PC-9 (cell line): ENCODE results near the gene ARID5B. TPM values are rescaled to one million over a fixed set of nuclear protein-coding genes. Genes with fewer than 3 reads are reported as not detected.

ENCODE experiments used
- BruUV-seq: library from RNA; stranded (reverse); fragments of 400-500 nt; replicated peaks from 2 replicates; lab custom pipeline; 2021; lab: Mats Ljungman, UMichigan
- CTCF ChIA-PET: fragments of 300-600 bp; sonication (Branson Sonifier 250); formaldehyde crosslinking; loops from one replicate; lab custom pipeline; 2022; ENCODE audit warnings: antibody characterized with exemption; lab: Charles Lee
- POLR2A ChIA-PET: fragments of 300-600 bp; sonication (Branson Sonifier 250); formaldehyde crosslinking; loops from one replicate; lab custom pipeline; 2022; ENCODE audit warnings: antibody characterized with exemption; ENCODE audit not compliant: unreplicated experiment; lab: Charles Lee
- DNase-seq, 2 experiments: peaks; one replicate each; pipeline versions ENCODE4 v3.0.0 to v3.0.0-alpha.2; 2015 to 2022; ENCODE audit warnings: mixed read lengths in 1 of 2
- H2AFZ ChIP-seq: fragments of 200-600 bp; sonication (generic); 2 replicates; pipeline ENCODE4 v1.8.1; 2017; ENCODE audit warnings: antibody characterized with exemption
- H3F3A ChIP-seq: fragments of 200-600 bp; sonication (generic); 2 replicates; pipeline ENCODE4 v1.8.1; 2017; ENCODE audit warnings: antibody characterized with exemption, mild to moderate bottlenecking, low read depth; ENCODE audit not compliant: insufficient read depth
- H3K27ac ChIP-seq: fragments of 200-600 bp; sonication (generic); 2 replicates; pipeline ENCODE4 v1.6.1; 2016; ENCODE audit warnings: mixed run types
- H3K27me3 ChIP-seq: fragments of 200-600 bp; sonication (generic); 2 replicates; pipeline ENCODE4 v1.6.1; 2016; ENCODE audit warnings: low read depth, mixed run types; ENCODE audit not compliant: insufficient read depth
- H3K36me3 ChIP-seq: fragments of 200-600 bp; sonication (generic); 2 replicates; pipeline ENCODE4 v1.6.1; 2016; ENCODE audit warnings: low read depth, mixed run types
- H3K4me1 ChIP-seq: fragments of 200-600 bp; sonication (generic); replicated peaks from 2 replicates; pipeline ENCODE4 v1.6.1; 2016; ENCODE audit warnings: mixed run types; ENCODE audit not compliant: insufficient read depth
- H3K4me2 ChIP-seq: fragments of 200-600 bp; sonication (generic); 2 replicates; pipeline ENCODE4 v1.6.1; 2017; ENCODE audit warnings: mixed run types
- H3K4me3 ChIP-seq: fragments of 200-600 bp; sonication (generic); 2 replicates; pipeline ENCODE4 v1.6.1; 2016; ENCODE audit warnings: mixed run types
- H3K79me2 ChIP-seq: fragments of 200-600 bp; sonication (generic); 2 replicates; pipeline ENCODE4 v1.6.1; 2017; ENCODE audit warnings: low read depth, mixed run types
- H3K9me2 ChIP-seq: fragments of 200-600 bp; sonication (generic); 2 replicates; pipeline ENCODE4 v1.8.1; 2017; ENCODE audit warnings: mild to moderate bottlenecking; ENCODE audit not compliant: insufficient read depth
- H3K9me3 ChIP-seq: fragments of 200-600 bp; sonication (generic); 2 replicates; pipeline ENCODE4 v1.8.1; 2016; ENCODE audit warnings: low read depth; ENCODE audit not compliant: insufficient read depth
- H4K20me1 ChIP-seq: fragments of 200-600 bp; sonication (generic); 2 replicates; pipeline ENCODE4 v1.8.1; 2017; ENCODE audit not compliant: insufficient read depth
- CTCF ChIP-seq: fragments of 200-600 bp; sonication (generic); conservative IDR thresholded peaks from 2 replicates; pipeline ENCODE4 v1.6.1; 2017; ENCODE audit warnings: mixed run types, antibody characterized with exemption, mild to moderate bottlenecking, moderate library complexity
- EZH2 ChIP-seq: fragments of 200-600 bp; sonication (generic); IDR thresholded peaks from 2 replicates; pipeline ENCODE4 v1.8.0; 2017; ENCODE audit warnings: antibody characterized with exemption, low read depth
- intact Hi-C: fragments of 100-400 bp; cut with micrococcal nuclease; formaldehyde crosslinking; loops from one replicate; pipeline ENCODE4 v1.10.0; 2022; ENCODE audit not compliant: unreplicated experiment
- total RNA-seq: library from RNA; stranded (reverse); gene quantifications from 2 replicates; pipeline ENCODE4 v1.2.3, GENCODE V29; 2021

ARID5B gene
- total RNA-seq, 1 experiment from 2014 or later: 7.4 TPM

- no peaks in the 10 kb centered on the region for H3K4me1 ChIP-seq
- intact Hi-C loops: no loop called here
These were observed 9.4 kb downstream of the ARID5B start for GRCh38 chr10:61910894-61911293.

GRCh38 chr10:61911425-61911824 lies 9.9 kb downstream of the ARID5B start:
- no peak for DNase-seq
- ChIA-PET POLR2A (no interaction called here), CTCF (no interaction called here)
- Histone ChIP-seq H3K27ac (no peak overlapping the region), H3K4me1 (no peaks in the 10 kb centered on the region), H3F3A (no peaks in the 10 kb centered on the region), H3K36me3 (peaks cover 14% of the 10 kb centered on the region; the same call in 1 of the 2 replicates), H2AFZ (no peak overlapping the region), H3K4me3 (no peak overlapping the region), H3K9me3 (no peaks in the 10 kb centered on the region), H3K4me2 (no peak overlapping the region), H3K79me2 (peaks cover 12% of the 10 kb centered on the region), H3K27me3 (no peaks in the 10 kb centered on the region), H4K20me1 (no peaks in the 10 kb centered on the region), H3K9me2 (no peaks in the 10 kb centered on the region)
- intact Hi-C loops: no loop called here
- TF ChIP-seq CTCF: no peak
- TF ChIP-seq EZH2: no peak
- no TSS peak for BruUV-seq

More at GRCh38 chr10:61910894-61911293, 9.4 kb downstream of the ARID5B start:
- H3K27ac ChIP-seq: no peak overlapping the region
- TF ChIP-seq EZH2 (no peak), CTCF (no peak)
- H3K9me3 ChIP-seq: no peaks in the 10 kb centered on the region
- no peak for DNase-seq
- no peaks in the 10 kb centered on the region for H4K20me1 ChIP-seq
- H3K27me3 ChIP-seq: no peaks in the 10 kb centered on the region
- peaks cover 14% of the 10 kb centered on the region; the same call in 1 of the 2 replicates for H3K36me3 ChIP-seq
- POLR2A ChIA-PET: no interaction called here
- CTCF ChIA-PET: no interaction called here
- H3K9me2 ChIP-seq: no peaks in the 10 kb centered on the region
- peaks cover 15% of the 10 kb centered on the region for H3K79me2 ChIP-seq
- H3K4me2 ChIP-seq: no peak overlapping the region
- no peak overlapping the region for H2AFZ ChIP-seq
- H3F3A ChIP-seq: no peaks in the 10 kb centered on the region
- BruUV-seq: no TSS peak
- no peak overlapping the region for H3K4me3 ChIP-seq

- no peak for TF ChIP-seq EZH2
- TF ChIP-seq CTCF: no peak
- no peaks in the 10 kb centered on the region for H3K9me3 ChIP-seq
- POLR2A ChIA-PET: interaction anchor here (0.6 kb wide), 1 partner anchor 75 kb away, joined by 4 read pairs; no protein-coding TSS in a partner anchor
- H3K79me2 ChIP-seq: no peaks in the 10 kb centered on the region
- peaks cover 8% of the 10 kb centered on the region; the same call in 1 of the 2 replicates for H3K36me3 ChIP-seq
- no peak for DNase-seq
- CTCF ChIA-PET: no interaction called here
- H2AFZ ChIP-seq: no peak overlapping the region
- no peak overlapping the region for H3K4me3 ChIP-seq
- no peaks in the 10 kb centered on the region for H3K9me2 ChIP-seq
- intact Hi-C loops: no loop called here
- H3F3A ChIP-seq: no peaks in the 10 kb centered on the region
- no peaks in the 10 kb centered on the region for H4K20me1 ChIP-seq
- no peaks in the 10 kb centered on the region for H3K4me1 ChIP-seq
- H3K4me2 ChIP-seq: no peak overlapping the region
- BruUV-seq: no TSS peak
- no peak overlapping the region for H3K27ac ChIP-seq
- no peaks in the 10 kb centered on the region for H3K27me3 ChIP-seq
These were observed 11.5 kb downstream of the ARID5B start for GRCh38 chr10:61912981-61913380.
